Activated T-cell treated with anti-CD3 and anti-CD28 coated beads, Interleukin-2, amount 50 U/mL, for 48 hours (primary cell): ENCODE data around the gene CCDC68.
"Not testable (repeated sequence)": the region's sequence is repeated elsewhere in the genome, so short reads cannot be mapped to it uniquely, and the experiment has no call there.

ENCODE experiments used
- DNase-seq, 2 experiments: peaks; one replicate each; pipeline ENCODE4 v3.0.0-alpha.2; 2020

CCDC68 gene, protein sequence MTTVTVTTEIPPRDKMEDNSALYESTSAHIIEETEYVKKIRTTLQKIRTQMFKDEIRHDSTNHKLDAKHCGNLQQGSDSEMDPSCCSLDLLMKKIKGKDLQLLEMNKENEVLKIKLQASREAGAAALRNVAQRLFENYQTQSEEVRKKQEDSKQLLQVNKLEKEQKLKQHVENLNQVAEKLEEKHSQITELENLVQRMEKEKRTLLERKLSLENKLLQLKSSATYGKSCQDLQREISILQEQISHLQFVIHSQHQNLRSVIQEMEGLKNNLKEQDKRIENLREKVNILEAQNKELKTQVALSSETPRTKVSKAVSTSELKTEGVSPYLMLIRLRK

GRCh38 chr18:54958704-54959625 lies at the start of gene CCDC68:
CCDC68 (minus strand) TSS chr18:54959461; CDS start chr18:54942791, 16,670 bp downstream.
- no peak for DNase-seq

DNA sequence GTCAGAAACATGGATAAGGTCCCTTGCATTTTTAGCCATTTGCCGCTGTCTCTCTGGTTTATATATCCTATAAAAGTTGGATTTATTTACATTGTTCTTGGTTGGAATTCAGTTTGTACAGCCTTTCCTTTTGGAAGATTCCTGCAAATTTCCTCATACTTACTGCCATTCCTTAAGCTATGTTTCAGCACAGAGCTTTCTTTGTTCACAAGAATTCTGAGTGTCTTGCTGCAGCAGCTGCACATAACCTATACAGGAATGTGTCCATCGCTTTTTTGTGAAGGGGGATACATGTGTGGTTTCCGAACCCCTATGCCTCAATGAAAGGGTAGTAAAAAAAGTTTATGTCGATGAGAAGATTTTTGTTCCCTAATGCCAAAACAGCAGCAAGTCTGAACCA lies 48.3 kb upstream of the CCDC68 start:
- DNase-seq: no peak

- no peak for DNase-seq
Observed at GRCh38 chr18:55003695-55004094, 44.4 kb upstream of the CCDC68 start.

DNA sequence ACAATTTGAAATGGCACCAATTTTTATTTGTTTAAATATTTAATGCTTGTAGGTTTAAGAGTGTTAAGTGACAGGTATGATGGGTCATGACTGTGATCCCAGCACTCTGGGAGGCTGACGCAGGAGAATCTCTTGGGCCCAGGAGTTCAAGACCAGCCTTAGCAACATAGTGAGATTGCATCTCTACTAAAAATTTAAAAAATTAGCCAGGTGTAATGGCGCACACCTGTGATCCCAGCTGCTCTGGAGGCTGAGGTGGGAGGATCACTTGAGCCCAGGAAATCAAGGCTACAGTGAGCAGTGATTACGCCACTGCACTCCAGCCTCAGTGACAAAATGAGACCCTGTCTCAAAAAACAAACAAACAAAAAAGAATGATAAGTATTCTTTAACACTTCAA lies 43.0 kb upstream of the CCDC68 start:
- no peak for DNase-seq

- DNase-seq: no peak
Observed at GRCh38 chr18:55001394-55002024, 42.2 kb upstream of the CCDC68 start.

- DNase-seq: no peak
Observed at GRCh38 chr18:55000529-55000928, 41.3 kb upstream of the CCDC68 start.

DNA sequence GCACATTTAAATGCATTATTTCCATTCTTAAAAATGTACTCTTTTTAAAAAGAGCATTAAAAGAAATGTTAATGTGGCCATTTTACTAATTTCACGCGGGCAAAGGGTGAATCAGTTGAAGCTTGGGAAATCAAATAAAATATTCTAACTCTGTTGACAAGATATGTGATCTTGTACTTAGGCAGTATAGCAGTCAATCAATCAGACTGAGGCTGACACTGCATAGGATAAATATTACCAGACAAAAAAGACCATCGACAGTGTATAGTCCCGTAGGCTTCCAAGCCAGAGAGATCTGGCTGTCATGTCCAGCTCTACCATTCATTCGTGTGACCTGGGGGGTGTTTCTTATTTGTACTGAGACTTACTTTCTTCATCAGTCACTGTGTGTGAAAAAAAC lies 39.8 kb upstream of the CCDC68 start:
- DNase-seq: no peak

- DNase-seq: no peak
Observed at GRCh38 chr18:54995421-54996143, 36.3 kb upstream of the CCDC68 start.

DNA sequence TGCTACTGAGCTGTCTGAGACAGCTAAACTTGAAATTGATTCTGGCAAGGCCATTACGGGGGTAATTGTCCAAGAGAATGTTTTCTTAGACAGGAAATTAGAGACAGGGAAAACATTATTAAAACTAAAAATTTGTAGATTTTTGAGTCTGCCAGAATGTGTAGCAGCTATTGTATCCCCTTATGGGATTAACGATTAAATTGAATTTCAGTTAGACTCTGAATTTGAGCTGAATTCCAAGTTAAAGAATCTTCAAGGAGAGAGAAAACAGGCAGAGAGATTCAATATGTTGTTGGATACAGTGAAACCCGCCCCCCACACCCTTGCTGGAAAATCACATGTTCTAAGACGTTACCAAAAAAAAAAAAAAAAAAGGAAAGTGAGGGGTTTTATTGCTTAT lies 32.7 kb upstream of the CCDC68 start:
- DNase-seq: no peak

GRCh38 chr18:54984908-54985307 lies 25.6 kb upstream of the CCDC68 start:
- DNase-seq: no peak

GRCh38 chr18:54983791-54984190 lies 24.5 kb upstream of the CCDC68 start:
- DNase-seq: no peak

- DNase-seq: no peak
Observed at GRCh38 chr18:54983041-54983686, 23.9 kb upstream of the CCDC68 start.

DNA sequence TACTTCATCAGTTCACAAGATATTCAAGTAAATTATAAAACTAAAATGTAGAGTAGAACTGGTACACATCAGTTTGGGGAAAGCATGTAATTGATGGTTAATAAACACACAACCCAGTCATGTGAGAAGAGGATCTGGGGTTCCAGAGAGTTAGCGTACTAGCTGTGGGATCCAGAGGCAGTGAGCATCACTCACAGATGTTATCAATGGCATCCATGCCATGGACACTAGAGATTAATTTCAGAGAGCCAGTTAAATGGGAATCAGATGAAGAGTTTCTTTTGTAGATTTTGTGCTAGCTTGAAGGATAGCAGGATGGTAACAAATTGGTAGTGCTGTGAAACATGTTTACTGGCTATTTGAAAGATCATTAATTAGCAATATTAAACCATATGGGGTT lies 21.8 kb upstream of the CCDC68 start:
- no peak for DNase-seq

DNA sequence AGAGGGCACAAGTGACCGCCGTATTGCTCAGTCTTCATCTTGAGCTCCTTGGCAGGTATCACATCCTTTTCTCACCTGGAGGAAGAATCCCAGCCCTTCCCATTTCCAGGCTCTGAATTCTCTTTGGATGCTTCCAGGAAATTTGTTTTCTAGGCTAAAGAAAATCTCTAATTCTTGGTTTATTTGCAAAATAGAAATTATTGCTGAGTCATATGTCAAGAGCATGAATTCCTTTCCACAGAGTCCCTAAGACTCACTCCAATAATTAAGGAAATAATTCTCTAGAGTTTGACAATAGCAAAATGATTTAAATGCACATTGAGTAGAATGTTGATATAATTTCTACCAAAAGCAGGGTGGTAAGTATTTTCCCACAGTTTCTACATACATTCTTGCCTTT lies 16.3 kb upstream of the CCDC68 start:
- no peak for DNase-seq

- no peak for DNase-seq
Observed at GRCh38 chr18:54973046-54973445, 13.8 kb upstream of the CCDC68 start.

- no peak for DNase-seq
Observed at GRCh38 chr18:54968807-54969206, 9.5 kb upstream of the CCDC68 start.

- not testable (repeated sequence) for DNase-seq
Observed at GRCh38 chr18:54968237-54968636, 9.0 kb upstream of the CCDC68 start.

GRCh38 chr18:54967786-54968185 lies 8.5 kb upstream of the CCDC68 start:
- no peak for DNase-seq

GRCh38 chr18:54964741-54965140 lies 5.5 kb upstream of the CCDC68 start:
- no peak for DNase-seq

GRCh38 chr18:54962919-54963645 lies 3.8 kb upstream of the CCDC68 start:
- no peak for DNase-seq

GRCh38 chr18:54961868-54962267 lies 2.6 kb upstream of the CCDC68 start:
- DNase-seq: no peak

- no peak for DNase-seq
Observed at GRCh38 chr18:54961016-54961423, 1.8 kb upstream of the CCDC68 start.
